Gastroesophageal sphincter (tissue), 4 donors: ENCODE data around the gene ARF1. TPM values are rescaled to one million over a fixed set of nuclear protein-coding genes. Genes with fewer than 3 reads are reported as not detected.

Source experiments
- ATAC-seq: fragments of 150-250 bp; one replicate; pipeline ENCODE4 v1.9.1; 2016; ENCODE audit warnings: mild to moderate bottlenecking, moderate library complexity
- H3K27ac ChIP-seq, 4 donors: fragments of 200-600 bp; sonication (generic) in 3 of 4; 1 replicate in 3 of 4; 2 replicates in 1 of 4; pipeline ENCODE4 v1.5.1; 2016 to 2019
- H3K27me3 ChIP-seq: fragments of 200-600 bp; sonication (generic); one replicate; pipeline ENCODE4 v1.5.1; 2019
- H3K36me3 ChIP-seq, 2 donors: fragments of 200-600 bp; sonication (generic); one replicate each; pipeline ENCODE4 v1.5.1; 2019; ENCODE audit warnings: control low read depth in 1 of 2
- H3K4me1 ChIP-seq, 3 donors: fragments of 200-600 bp; sonication (generic); 1 replicate in 2 of 3; 2 replicates in 1 of 3; pipeline ENCODE4 v1.5.1; 2016 to 2019; ENCODE audit warnings: control low read depth in 2 of 3
- H3K4me3 ChIP-seq, 2 donors: fragments of 200-600 bp; sonication (generic); one replicate each; pipeline ENCODE4 v1.5.1; 2019; ENCODE audit warnings: mild to moderate bottlenecking in 1 of 2, moderate library complexity in 1 of 2
- H3K9me3 ChIP-seq, 3 donors: fragments of 200-600 bp; sonication (generic); one replicate each; pipeline ENCODE4 v1.5.1; 2017 to 2019; ENCODE audit warnings: control low read depth in 2 of 3
- EP300 ChIP-seq: sonication (generic); formaldehyde crosslinking; IDR thresholded peaks from one replicate; pipeline ENCODE4 v1.6.1; 2017; ENCODE audit warnings: antibody characterized with exemption, mild to moderate bottlenecking
- POLR2A ChIP-seq, 2 donors: fragments of 450-650 bp; IDR thresholded peaks; one replicate each; pipeline ENCODE4 v1.6.1; 2017; ENCODE audit warnings: antibody characterized with exemption in 2 of 2, mild to moderate bottlenecking in 2 of 2, moderate library complexity in 1 of 2
- POLR2AphosphoS5 ChIP-seq: sonication (generic); formaldehyde crosslinking; IDR thresholded peaks from one replicate; pipeline ENCODE4 v1.6.1; 2017; ENCODE audit warnings: antibody characterized with exemption
- WGBS, 2 donors: methylation state at CpG; one replicate each; pipeline ENCODE4 v1.1.5; 2018; ENCODE audit warnings: low coverage in 1 of 2; 5-methylcytosine and 5-hydroxymethylcytosine counted together
- total RNA-seq, 4 donors: library from RNA; depleted of rRNA; stranded (reverse); fragments of >200 nt; gene quantifications; one replicate each; pipeline ENCODE4 v1.1.0, GENCODE V29; 2016
- TF ChIP-seq, protein P1 (sequence below), 4 experiments: fragments of 200-600 bp in 2 of 4; fragments of 450-650 bp in 2 of 4; sonication (generic) in 1 of 4; IDR thresholded peaks; one replicate each; pipeline ENCODE4 v1.5.1; 2017 to 2019; ENCODE audit warnings: antibody characterized with exemption in 4 of 4, mild to moderate bottlenecking in 2 of 4, moderate library complexity in 2 of 4

ARF1 gene
- total RNA-seq, 4 donors from 2014 or later = 256 to 385 (median 303) TPM

DNA sequence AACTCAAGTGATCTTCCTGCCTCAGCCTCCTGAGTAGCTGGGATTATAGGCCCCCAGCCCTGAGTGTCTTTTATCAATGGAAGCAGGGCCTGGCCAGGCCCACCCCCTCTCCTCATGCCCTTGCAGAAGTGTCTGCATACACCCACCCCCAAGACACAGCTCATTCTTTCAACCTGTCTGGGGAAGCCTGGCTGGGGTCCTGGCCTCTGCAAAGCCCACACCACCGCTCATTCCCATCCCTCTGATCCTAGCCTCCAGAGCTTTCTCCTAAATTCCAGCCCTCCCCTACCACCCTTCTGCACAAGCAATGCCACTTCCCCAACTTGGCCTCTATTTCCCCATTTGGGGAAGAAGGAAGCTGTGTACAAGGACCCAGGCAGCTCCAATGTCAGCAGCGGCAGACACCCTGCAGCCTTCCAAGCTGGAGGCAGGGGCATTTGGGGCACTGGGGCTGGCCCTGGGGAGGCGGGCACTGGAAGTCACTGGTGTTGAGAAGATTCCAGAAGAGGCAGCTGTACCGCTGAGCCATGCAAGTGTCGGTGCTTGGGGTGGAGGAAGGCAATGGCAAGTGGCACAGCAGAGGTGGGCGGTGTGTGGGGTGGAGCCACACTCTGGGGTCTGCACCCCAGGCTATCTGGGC, 33.7 kb upstream of the ARF1 start:
- 74 to 80% methylated on average over 2 to 4 of the region's 6 CpGs for WGBS, 2 donors
- H3K27ac ChIP-seq = no peak overlapping the region

DNA sequence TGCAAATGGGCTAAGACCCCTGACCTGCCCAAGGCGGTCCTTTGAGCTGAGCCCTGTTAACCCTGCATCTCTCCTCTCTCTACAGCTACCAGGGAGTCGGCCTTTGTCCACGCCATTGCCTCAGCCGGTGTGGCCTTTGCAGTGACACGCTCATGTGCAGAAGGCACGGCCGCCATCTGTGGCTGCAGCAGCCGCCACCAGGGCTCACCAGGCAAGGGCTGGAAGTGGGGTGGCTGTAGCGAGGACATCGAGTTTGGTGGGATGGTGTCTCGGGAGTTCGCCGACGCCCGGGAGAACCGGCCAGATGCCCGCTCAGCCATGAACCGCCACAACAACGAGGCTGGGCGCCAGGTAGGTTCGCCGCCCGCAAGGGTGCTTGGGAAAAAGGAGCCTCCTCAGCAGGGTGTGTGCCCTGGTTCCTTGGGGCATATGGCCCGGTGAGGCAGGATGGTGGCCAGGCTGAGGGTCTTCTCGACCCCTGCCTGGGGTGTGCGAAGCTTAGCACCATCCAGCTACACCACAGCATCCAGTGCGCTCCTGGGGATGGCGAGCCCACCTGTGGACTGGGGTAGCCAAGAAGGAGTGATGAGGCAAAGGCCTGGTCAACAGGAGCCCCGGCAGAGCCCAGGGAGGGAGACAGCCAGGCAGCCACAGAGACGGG, 31.8 kb upstream of the ARF1 start:
- no peak for TF ChIP-seq POLR2AphosphoS5
- no peak for TF ChIP-seq EP300
- TF ChIP-seq POLR2A (IDR thresholded peaks at IDR 0.05) = no peak
- TF ChIP-seq, protein P1, sequence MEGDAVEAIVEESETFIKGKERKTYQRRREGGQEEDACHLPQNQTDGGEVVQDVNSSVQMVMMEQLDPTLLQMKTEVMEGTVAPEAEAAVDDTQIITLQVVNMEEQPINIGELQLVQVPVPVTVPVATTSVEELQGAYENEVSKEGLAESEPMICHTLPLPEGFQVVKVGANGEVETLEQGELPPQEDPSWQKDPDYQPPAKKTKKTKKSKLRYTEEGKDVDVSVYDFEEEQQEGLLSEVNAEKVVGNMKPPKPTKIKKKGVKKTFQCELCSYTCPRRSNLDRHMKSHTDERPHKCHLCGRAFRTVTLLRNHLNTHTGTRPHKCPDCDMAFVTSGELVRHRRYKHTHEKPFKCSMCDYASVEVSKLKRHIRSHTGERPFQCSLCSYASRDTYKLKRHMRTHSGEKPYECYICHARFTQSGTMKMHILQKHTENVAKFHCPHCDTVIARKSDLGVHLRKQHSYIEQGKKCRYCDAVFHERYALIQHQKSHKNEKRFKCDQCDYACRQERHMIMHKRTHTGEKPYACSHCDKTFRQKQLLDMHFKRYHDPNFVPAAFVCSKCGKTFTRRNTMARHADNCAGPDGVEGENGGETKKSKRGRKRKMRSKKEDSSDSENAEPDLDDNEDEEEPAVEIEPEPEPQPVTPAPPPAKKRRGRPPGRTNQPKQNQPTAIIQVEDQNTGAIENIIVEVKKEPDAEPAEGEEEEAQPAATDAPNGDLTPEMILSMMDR (IDR thresholded peaks at IDR 0.05) = no peak
- peaks cover 0 to 6% (median 0%) of the 10 kb centered on the region in 3 donors for H3K9me3 ChIP-seq
- WGBS, 2 donors = 57 to 100% methylated on average over 1 of the region's 30 CpGs
- no peak overlapping the region for H3K27ac ChIP-seq
- H3K4me1 ChIP-seq = no peaks in the 10 kb centered on the region
- H3K4me3 ChIP-seq = no peak overlapping the region
- no peak for ATAC-seq
- peaks cover 55% of the 10 kb centered on the region for H3K27me3 ChIP-seq
- no peaks in the 10 kb centered on the region for H3K36me3 ChIP-seq

More for the DNA sequence above, 33.7 kb upstream of the ARF1 start:
- Histone ChIP-seq H3K9me3 (no peaks in the 10 kb centered on the region), H3K4me3 (no peak overlapping the region), H3K27me3 (peaks cover 41% of the 10 kb centered on the region), H3K4me1 (no peaks in the 10 kb centered on the region), H3K36me3 (no peaks in the 10 kb centered on the region)
- ATAC-seq = no peak
- TF ChIP-seq EP300 (no peak), POLR2A (IDR thresholded peaks at IDR 0.05) (no peak), POLR2AphosphoS5 (no peak)
- TF ChIP-seq, protein P1 (IDR thresholded peaks at IDR 0.05) = no peak

DNA sequence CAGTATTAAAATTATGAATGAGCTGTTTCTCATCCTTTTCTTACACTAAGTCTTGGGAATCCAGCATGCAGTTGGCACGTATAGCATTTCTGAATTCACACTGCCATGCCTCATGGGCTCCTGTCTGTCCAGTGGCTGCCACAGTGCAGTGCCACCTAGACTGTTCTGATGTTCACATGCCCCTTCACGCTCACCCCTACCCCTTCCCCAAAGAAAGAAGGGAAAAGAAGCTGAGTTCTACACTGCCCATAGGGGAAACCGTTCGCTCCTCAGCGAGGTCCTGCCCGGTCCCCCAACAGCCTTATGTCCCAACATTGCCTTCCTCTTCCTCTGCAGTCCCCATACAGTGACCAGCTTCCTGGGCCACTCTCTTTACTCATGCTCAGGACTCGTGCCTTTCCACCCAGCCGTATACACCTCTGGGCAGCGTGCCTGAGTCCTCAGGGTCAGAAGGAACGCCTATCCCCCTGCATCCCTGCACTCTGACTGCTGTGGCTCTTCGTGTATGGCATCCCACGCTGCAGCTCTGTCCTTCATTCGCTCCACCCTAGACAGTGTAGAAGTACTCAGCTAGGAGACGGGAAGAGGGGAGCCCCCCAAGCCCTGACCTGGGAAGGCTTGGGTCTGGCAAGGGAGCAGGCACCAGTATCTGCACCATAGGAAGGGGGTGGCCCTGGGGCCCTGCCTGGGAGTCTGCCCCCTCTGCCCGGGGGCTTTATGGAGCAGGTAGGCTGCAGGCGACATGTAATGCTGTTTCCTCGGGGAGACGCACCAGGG, 24.1 kb upstream of the ARF1 start:
- TF ChIP-seq EP300 = no peak
- TF ChIP-seq, protein P1 (IDR thresholded peaks at IDR 0.05) = no peak
- TF ChIP-seq POLR2AphosphoS5 = no peak
- TF ChIP-seq POLR2A (IDR thresholded peaks at IDR 0.05) = no peak
- Histone ChIP-seq H3K4me1 (peaks cover 0 to 23% (median 10%) of the 10 kb centered on the region in 3 donors), H3K27me3 (peaks cover 86% of the 10 kb centered on the region), H3K36me3 (no peaks in the 10 kb centered on the region), H3K4me3 (no peak overlapping the region), H3K27ac (no peak overlapping the region), H3K9me3 (peaks cover 0 to 6% (median 0%) of the 10 kb centered on the region in 3 donors)
- WGBS, 2 donors = 50 to 60% methylated on average over 6 to 12 of the region's 18 CpGs
- ATAC-seq = no peak

DNA sequence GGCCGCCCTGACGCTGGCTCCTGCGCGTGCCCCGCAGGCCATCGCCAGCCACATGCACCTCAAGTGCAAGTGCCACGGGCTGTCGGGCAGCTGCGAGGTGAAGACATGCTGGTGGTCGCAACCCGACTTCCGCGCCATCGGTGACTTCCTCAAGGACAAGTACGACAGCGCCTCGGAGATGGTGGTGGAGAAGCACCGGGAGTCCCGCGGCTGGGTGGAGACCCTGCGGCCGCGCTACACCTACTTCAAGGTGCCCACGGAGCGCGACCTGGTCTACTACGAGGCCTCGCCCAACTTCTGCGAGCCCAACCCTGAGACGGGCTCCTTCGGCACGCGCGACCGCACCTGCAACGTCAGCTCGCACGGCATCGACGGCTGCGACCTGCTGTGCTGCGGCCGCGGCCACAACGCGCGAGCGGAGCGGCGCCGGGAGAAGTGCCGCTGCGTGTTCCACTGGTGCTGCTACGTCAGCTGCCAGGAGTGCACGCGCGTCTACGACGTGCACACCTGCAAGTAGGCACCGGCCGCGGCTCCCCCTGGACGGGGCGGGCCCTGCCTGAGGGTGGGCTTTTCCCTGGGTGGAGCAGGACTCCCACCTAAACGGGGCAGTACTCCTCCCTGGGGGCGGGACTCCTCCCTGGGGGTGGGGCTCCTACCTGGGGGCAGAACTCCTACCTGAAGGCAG, 23.4 kb upstream of the ARF1 start:
- H3K4me3 ChIP-seq = peak overlapping the region in 1 of 2 donors; percentile 8
- no peak overlapping the region for H3K27ac ChIP-seq
- no peak for TF ChIP-seq POLR2A (IDR thresholded peaks at IDR 0.05)
- TF ChIP-seq EP300 = no peak
- TF ChIP-seq POLR2AphosphoS5 = no peak
- TF ChIP-seq, protein P1 (IDR thresholded peaks at IDR 0.05) = no peak
- H3K4me1 ChIP-seq = peaks cover 0 to 23% (median 10%) of the 10 kb centered on the region in 3 donors
- peaks cover 86% of the 10 kb centered on the region for H3K27me3 ChIP-seq
- H3K9me3 ChIP-seq = peaks cover 0 to 3% (median 0%) of the 10 kb centered on the region in 3 donors
- no peaks in the 10 kb centered on the region for H3K36me3 ChIP-seq
- ATAC-seq = peak; percentile 12
- WGBS, 2 donors = 40% methylated on average over 1 of the region's 66 CpGs; no CpG with 5 or more reads in 1 of the 2 donors
